GM18519 (cell line): Measurements from ENCODE around the gene SYT7.
A peak's percentile ranks its signal among the peaks of the same experiment; 100 is the strongest.

Source experiments
- ATAC-seq: cut with Tn5 transposase; IDR thresholded peaks from one replicate; pipeline ENCODE4 v1.9.1; 2021; ENCODE audit warnings: mild to moderate bottlenecking, moderate library complexity; ENCODE audit not compliant: unreplicated experiment, low FRiP score

Gene SYT7

GRCh38 chr11:61522881-61523280, 58.0 kb downstream of the SYT7 start:
- no peak for ATAC-seq

- ATAC-seq = no peak
Observed at GRCh38 chr11:61518032-61518795, 62.7 kb downstream of the SYT7 start.

GRCh38 chr11:61516675-61517572, 64.0 kb downstream of the SYT7 start:
- no peak for ATAC-seq

GRCh38 chr11:61516191-61516590, 64.7 kb downstream of the SYT7 start:
- no peak for ATAC-seq

- no peak for ATAC-seq
Observed at GRCh38 chr11:61515686-61516085, 65.2 kb downstream of the SYT7 start.

- no peak for ATAC-seq
Observed at GRCh38 chr11:61514050-61514917, 66.6 kb downstream of the SYT7 start.

GRCh38 chr11:61513143-61513765, 67.6 kb downstream of the SYT7 start:
- ATAC-seq = no peak

GRCh38 chr11:61512435-61512834, 68.4 kb downstream of the SYT7 start:
- ATAC-seq = no peak

GRCh38 chr11:61511383-61511782, 69.5 kb downstream of the SYT7 start:
- ATAC-seq = no peak

GRCh38 chr11:61510974-61511373, 69.9 kb downstream of the SYT7 start:
- ATAC-seq = no peak

GRCh38 chr11:61510166-61510919, 70.5 kb downstream of the SYT7 start:
- ATAC-seq = no peak

GRCh38 chr11:61509043-61510029, 71.5 kb downstream of the SYT7 start:
- ATAC-seq = peak; percentile 47

GRCh38 chr11:61507962-61508861, 72.7 kb downstream of the SYT7 start, which contains the start of gene LRRC10B:
Gene LRRC10B, plus strand, starts transcription at chr11:61508749. Its CDS starts 250 bp downstream, at chr11:61508999.
- no peak for ATAC-seq

- ATAC-seq = no peak
Observed at GRCh38 chr11:61507012-61507768, 73.7 kb downstream of the SYT7 start.

- no peak for ATAC-seq
Observed at GRCh38 chr11:61505640-61506155, 75.2 kb downstream of the SYT7 start.

GRCh38 chr11:61505106-61505505, 75.8 kb downstream of the SYT7 start:
- ATAC-seq = no peak
